T-cell (primary cell): Measurements from ENCODE around the gene LMO7. TPM values are rescaled to one million over a fixed set of nuclear protein-coding genes. Genes with fewer than 3 reads are reported as not detected.

Experiments
- ATAC-seq, 4 experiments: fragments of 200-7000 bp in 3 of 4; fragments of 150-1000 bp in 1 of 4; cut with Tn5 transposase; replicated peaks in 1 of 4; 1 replicate in 3 of 4; 2 replicates in 1 of 4; pipeline ENCODE4 v1.10.0; 2021; ENCODE audit warnings: moderate library complexity in 3 of 4, mild to moderate bottlenecking in 2 of 4, moderate number of reproducible peaks in 1 of 4
- CTCF ChIA-PET, 2 donors: fragments of 300-600 bp; sonication (Branson Sonifier 250); formaldehyde crosslinking; loops; one replicate each; lab custom pipeline; 2022; ENCODE audit warnings: antibody characterized with exemption in 2 of 2; lab: Charles Lee
- POLR2A ChIA-PET, 2 donors: fragments of 300-600 bp; sonication (Branson Sonifier 250); formaldehyde crosslinking; loops; one replicate each; lab custom pipeline; 2022; ENCODE audit warnings: antibody characterized with exemption in 2 of 2; lab: Charles Lee
- DNase-seq, 35 experiments: peaks; one replicate each; pipeline versions ENCODE4 v3.0.0 to v3.0.0-alpha.2; 2013 to 2023
- H3K27ac ChIP-seq: one replicate; pipeline ENCODE4 v1.5.1; 2013; ENCODE audit warnings: low read length
- H3K27me3 ChIP-seq, 2 experiments: replicated peaks in 1 of 2; 1 replicate in 1 of 2; 2 replicates in 1 of 2; pipeline versions ENCODE4 v1.6.1 to v1.7.0; 2013; ENCODE audit warnings: low read length in 1 of 2, mixed read lengths in 1 of 2; ENCODE audit not compliant: control insufficient read depth in 2 of 2, insufficient read depth in 2 of 2; ENCODE audit errors: extremely low read depth in 1 of 2
- H3K36me3 ChIP-seq, 2 donors: 1 replicate in 1 of 2; 2 replicates in 1 of 2; pipeline versions ENCODE4 v1.6.1 to v1.7.0; 2013; ENCODE audit warnings: low read length in 1 of 2; ENCODE audit not compliant: control insufficient read depth in 2 of 2, insufficient read depth in 1 of 2; ENCODE audit errors: extremely low read depth in 1 of 2
- H3K4me1 ChIP-seq, 2 experiments: 1 replicate in 1 of 2; 2 replicates in 1 of 2; pipeline versions ENCODE4 v1.6.1 to v1.7.0; 2013; ENCODE audit warnings: low read length in 2 of 2, mixed read lengths in 1 of 2; ENCODE audit not compliant: insufficient read depth in 2 of 2, control insufficient read depth in 1 of 2; ENCODE audit errors: extremely low read depth in 1 of 2
- H3K4me3 ChIP-seq, 2 donors: 1 replicate in 1 of 2; 2 replicates in 1 of 2; pipeline versions ENCODE4 v1.5.1 to v1.7.0; 2013; ENCODE audit warnings: mild to moderate bottlenecking in 2 of 2, low read length in 1 of 2, moderate library complexity in 1 of 2; ENCODE audit not compliant: control insufficient read depth in 1 of 2; ENCODE audit errors: extremely low read depth in 1 of 2
- H3K9me3 ChIP-seq: 2 replicates; pipeline ENCODE4 v1.7.0; 2013
- H3K27ac Mint-ChIP-seq, 2 donors: one replicate each; pipeline ENCODE4 v1.8.0; 2020 to 2021; ENCODE audit warnings: mild to moderate bottlenecking in 2 of 2, mixed read lengths in 2 of 2
- H3K27me3 Mint-ChIP-seq, 2 donors: one replicate each; pipeline ENCODE4 v1.8.0; 2021 to 2022; ENCODE audit warnings: mixed read lengths in 2 of 2
- H3K36me3 Mint-ChIP-seq: one replicate; pipeline ENCODE4 v1.8.0; 2021; ENCODE audit warnings: mixed read lengths
- H3K4me1 Mint-ChIP-seq, 3 donors: one replicate each; pipeline ENCODE4 v1.8.0; 2020 to 2022; ENCODE audit warnings: mixed read lengths in 3 of 3, mild to moderate bottlenecking in 1 of 3
- H3K4me3 Mint-ChIP-seq, 3 donors: one replicate each; pipeline ENCODE4 v1.8.0; 2020 to 2022; ENCODE audit warnings: mild to moderate bottlenecking in 3 of 3, mixed read lengths in 3 of 3, moderate library complexity in 3 of 3
- H3K9me3 Mint-ChIP-seq, 3 donors: one replicate each; pipeline ENCODE4 v1.8.0; 2020 to 2022; ENCODE audit warnings: mixed read lengths in 3 of 3
- WGBS: methylation state at CpG from one replicate; pipeline ENCODE4 v1.1.5; 2013; ENCODE audit warnings: missing lambda C conversion rate; ENCODE audit not compliant: insufficient coverage; 5-methylcytosine and 5-hydroxymethylcytosine counted together
- total RNA-seq, 35 experiments: library from RNA in 6 of 35; stranded (reverse) in 6 of 35; fragments of 120-200 nt in 1 of 35; gene quantifications; one replicate each; pipeline versions ENCODE4 v1.2.1 to v1.2.4 and lab custom pipeline; 2013 to 2026

The LMO7 gene
- total RNA-seq, 5 donors from 2014 or later (not counting 1 experiment from before 2014, with no cell fraction given) = 22.6 to 46.8 (median 34.0) TPM

GRCh38 chr13:75702476-75702875 lies 66.3 kb downstream of the LMO7 start:
- CTCF ChIA-PET = interaction anchor here in 1 of 2 donors (0.6 kb wide), 1 partner anchor 1301 kb away, joined by 3 read pairs; no protein-coding TSS in a partner anchor
- H3K36me3 ChIP-seq = no peaks in the 10 kb centered on the region
- H3K4me1 Mint-ChIP-seq = peaks cover 6 to 9% (median 8%) of the 10 kb centered on the region in 3 donors
- peaks cover 0 to 3% (median 0%) of the 10 kb centered on the region in 3 donors for H3K9me3 Mint-ChIP-seq
- DNase-seq (no peak), ATAC-seq (no peak)
- no peaks in the 10 kb centered on the region for H3K27me3 Mint-ChIP-seq
- H3K27ac ChIP-seq = no peak overlapping the region
- peaks cover 12% of the 10 kb centered on the region for H3K36me3 Mint-ChIP-seq
- no peaks in the 10 kb centered on the region for H3K9me3 ChIP-seq
- H3K27me3 ChIP-seq = no peaks in the 10 kb centered on the region
- POLR2A ChIA-PET = no interaction called here
- no peak overlapping the region for H3K4me3 Mint-ChIP-seq
- H3K4me3 ChIP-seq = no peak overlapping the region
- no peaks in the 10 kb centered on the region for H3K4me1 ChIP-seq
- H3K27ac Mint-ChIP-seq = no peak overlapping the region

GRCh38 chr13:75703769-75704168 lies 67.6 kb downstream of the LMO7 start:
- Mint-ChIP-seq H3K4me1 (peaks cover 6 to 9% (median 8%) of the 10 kb centered on the region in 3 donors), H3K27me3 (no peaks in the 10 kb centered on the region), H3K27ac (no peak overlapping the region), H3K9me3 (peaks cover 0 to 3% (median 0%) of the 10 kb centered on the region in 3 donors), H3K36me3 (peaks cover 11% of the 10 kb centered on the region), H3K4me3 (no peak overlapping the region)
- Histone ChIP-seq H3K36me3 (no peaks in the 10 kb centered on the region), H3K27me3 (no peaks in the 10 kb centered on the region), H3K27ac (no peak overlapping the region), H3K9me3 (no peaks in the 10 kb centered on the region), H3K4me3 (no peak overlapping the region), H3K4me1 (no peaks in the 10 kb centered on the region)
- 100% methylated on average over 1 of the region's 2 CpGs for WGBS
- ChIA-PET POLR2A (interaction anchor here in 1 of 2 donors (0.8 kb wide), 1 partner anchor 12 kb away, joined by 3 read pairs; no protein-coding TSS in a partner anchor), CTCF (no interaction called here)
- ATAC-seq = no peak
- no peak for DNase-seq

- H3K4me1 ChIP-seq = no peaks in the 10 kb centered on the region
- Mint-ChIP-seq H3K4me3 (no peak overlapping the region), H3K27me3 (no peaks in the 10 kb centered on the region), H3K27ac (no peak overlapping the region), H3K9me3 (peaks cover 0 to 2% (median 0%) of the 10 kb centered on the region in 3 donors), H3K36me3 (peaks cover 6% of the 10 kb centered on the region), H3K4me1 (peaks cover 6 to 9% (median 8%) of the 10 kb centered on the region in 3 donors)
- ChIA-PET POLR2A (interaction anchor here in 1 of 2 donors (0.8 kb wide), 1 partner anchor 11 kb away, joined by 3 read pairs; no protein-coding TSS in a partner anchor), CTCF (no interaction called here)
- WGBS = 86% methylated on average over 4 of the region's 7 CpGs
- ATAC-seq (no peak), DNase-seq (no peak)
- no peaks in the 10 kb centered on the region for H3K27me3 ChIP-seq
- H3K36me3 ChIP-seq = no peaks in the 10 kb centered on the region
- no peak overlapping the region for H3K27ac ChIP-seq
- no peak overlapping the region for H3K4me3 ChIP-seq
- no peaks in the 10 kb centered on the region for H3K9me3 ChIP-seq
These were observed 68.2 kb downstream of the LMO7 start for GRCh38 chr13:75704194-75704926.

- H3K36me3 ChIP-seq = no peaks in the 10 kb centered on the region
- Mint-ChIP-seq H3K27ac (no peak overlapping the region), H3K27me3 (no peaks in the 10 kb centered on the region), H3K36me3 (peaks cover 3% of the 10 kb centered on the region), H3K4me3 (no peak overlapping the region), H3K9me3 (no peaks in the 10 kb centered on the region), H3K4me1 (peaks cover 6 to 9% (median 8%) of the 10 kb centered on the region in 3 donors)
- 89% methylated on average over 6 of the region's 10 CpGs for WGBS
- no peaks in the 10 kb centered on the region for H3K9me3 ChIP-seq
- no peak overlapping the region for H3K4me3 ChIP-seq
- H3K27ac ChIP-seq = no peak overlapping the region
- H3K4me1 ChIP-seq = no peaks in the 10 kb centered on the region
- ATAC-seq = no peak
- CTCF ChIA-PET = no interaction called here
- POLR2A ChIA-PET = no interaction called here
- H3K27me3 ChIP-seq = no peaks in the 10 kb centered on the region
- DNase-seq = no peak
These were observed 68.8 kb downstream of the LMO7 start for GRCh38 chr13:75704927-75705288.

- H3K27me3 ChIP-seq = no peaks in the 10 kb centered on the region
- H3K36me3 ChIP-seq = no peaks in the 10 kb centered on the region
- Mint-ChIP-seq H3K27ac (peak overlapping the region in 1 of 2 donors; percentile 3), H3K4me1 (peaks cover 6 to 9% (median 8%) of the 10 kb centered on the region in 3 donors), H3K9me3 (no peaks in the 10 kb centered on the region), H3K27me3 (no peaks in the 10 kb centered on the region), H3K4me3 (no peak overlapping the region), H3K36me3 (no peaks in the 10 kb centered on the region)
- no CpG with 5 or more reads among the region's 1 CpG for WGBS
- H3K4me1 ChIP-seq = no peaks in the 10 kb centered on the region
- CTCF ChIA-PET = interaction anchor here in 1 of 2 donors (0.6 kb wide), 1 partner anchor 144 kb away, joined by 3 read pairs; no protein-coding TSS in a partner anchor
- H3K4me3 ChIP-seq = no peak overlapping the region
- H3K9me3 ChIP-seq = no peaks in the 10 kb centered on the region
- DNase-seq (no peak), ATAC-seq (peak in 3 of 4 experiments; percentile 47 to 75 (median 48))
- no peak overlapping the region for H3K27ac ChIP-seq
- POLR2A ChIA-PET = interaction anchor here in 1 of 2 donors (0.6 kb wide), 1 partner anchor 1026 kb away, joined by 5 read pairs; no protein-coding TSS in a partner anchor
These were observed 69.3 kb downstream of the LMO7 start for GRCh38 chr13:75705395-75705794.

GRCh38 chr13:75705908-75706307 lies 69.8 kb downstream of the LMO7 start:
- no peaks in the 10 kb centered on the region for H3K36me3 Mint-ChIP-seq
- H3K4me1 ChIP-seq = no peaks in the 10 kb centered on the region
- ChIA-PET CTCF (interaction anchor here (0.6 kb wide), 2 partner anchors 144 to 413 kb away, joined by 3 read pairs; no protein-coding TSS in a partner anchor), POLR2A (interaction anchor here in 1 of 2 donors (0.6 kb wide), 1 partner anchor 1026 kb away, joined by 5 read pairs; no protein-coding TSS in a partner anchor)
- no peak for DNase-seq
- H3K36me3 ChIP-seq = no peaks in the 10 kb centered on the region
- no peaks in the 10 kb centered on the region for H3K9me3 Mint-ChIP-seq
- no peak overlapping the region for H3K27ac Mint-ChIP-seq
- H3K9me3 ChIP-seq = no peaks in the 10 kb centered on the region
- no peaks in the 10 kb centered on the region for H3K27me3 ChIP-seq
- H3K4me1 Mint-ChIP-seq = peaks cover 6 to 9% (median 8%) of the 10 kb centered on the region in 3 donors
- H3K27me3 Mint-ChIP-seq = no peaks in the 10 kb centered on the region
- no peak overlapping the region for H3K4me3 Mint-ChIP-seq
- no peak for ATAC-seq
- no peak overlapping the region for H3K27ac ChIP-seq
- no peak overlapping the region for H3K4me3 ChIP-seq
